Liver (tissue), 9 donors: Measurements from ENCODE around the gene ITPRID2. TPM values are rescaled to one million over a fixed set of nuclear protein-coding genes. Genes with fewer than 3 reads are reported as not detected.

ENCODE experiments used
- DNase-seq: peaks from one replicate; pipeline ENCODE4 v3.0.0-alpha.2; 2017; ENCODE audit warnings: low spot score
- H3K27ac ChIP-seq, 2 donors: one replicate each; pipeline ENCODE4 v1.7.0; 2013; ENCODE audit warnings: inconsistent platforms in 2 of 2, low read length in 2 of 2, control low read depth in 1 of 2, low read depth in 1 of 2, mild to moderate bottlenecking in 1 of 2
- H3K27me3 ChIP-seq, 4 donors: one replicate each; pipeline versions ENCODE4 v1.6.1 to v1.7.0; 2013; ENCODE audit warnings: low read length in 3 of 4, inconsistent platforms in 1 of 4, mild to moderate bottlenecking in 1 of 4, moderate library complexity in 1 of 4; ENCODE audit not compliant: control insufficient read depth in 4 of 4, insufficient read depth in 4 of 4
- H3K36me3 ChIP-seq, 4 donors: one replicate each; pipeline versions ENCODE4 v1.6.1 to v1.7.0; 2013; ENCODE audit warnings: low read length in 3 of 4, mild to moderate bottlenecking in 3 of 4, low read depth in 1 of 4, moderate library complexity in 1 of 4; ENCODE audit not compliant: control insufficient read depth in 4 of 4, insufficient read depth in 3 of 4
- H3K4me1 ChIP-seq, 4 donors: one replicate each; pipeline versions ENCODE4 v1.6.1 to v1.7.0; 2013; ENCODE audit warnings: low read length in 3 of 4, mild to moderate bottlenecking in 3 of 4, moderate library complexity in 1 of 4; ENCODE audit not compliant: control insufficient read depth in 4 of 4, insufficient read depth in 4 of 4
- H3K4me3 ChIP-seq, 3 donors: one replicate each; pipeline versions ENCODE4 v1.6.1 to v1.7.0; 2013; ENCODE audit warnings: low read length in 3 of 3, control low read depth in 1 of 3, low read depth in 1 of 3, mild to moderate bottlenecking in 1 of 3
- H3K9ac ChIP-seq, 2 donors: one replicate each; pipeline ENCODE4 v1.7.0; 2013; ENCODE audit warnings: low read length in 2 of 2, mild to moderate bottlenecking in 2 of 2, moderate library complexity in 2 of 2, control low read depth in 1 of 2, low read depth in 1 of 2
- H3K9me3 ChIP-seq, 4 donors: one replicate each; pipeline versions ENCODE4 v1.6.1 to v1.7.0; 2013; ENCODE audit warnings: low read length in 3 of 4; ENCODE audit not compliant: control insufficient read depth in 4 of 4
- EGR1 ChIP-seq, 2 donors: IDR thresholded peaks; 2 replicates each; pipeline ENCODE4 v1.6.1; 2016 to 2018; ENCODE audit warnings: antibody characterized with exemption in 2 of 2, low read depth in 2 of 2
- FOXA1 ChIP-seq: IDR thresholded peaks from 2 replicates; pipeline ENCODE4 v1.6.1; 2016; ENCODE audit warnings: antibody characterized with exemption
- FOXA2 ChIP-seq: IDR thresholded peaks from 2 replicates; pipeline ENCODE4 v1.6.1; 2016; ENCODE audit warnings: antibody characterized with exemption
- HNF4A ChIP-seq, 2 donors: conservative IDR thresholded peaks; 2 replicates each; pipeline ENCODE4 v1.6.1; 2016; ENCODE audit warnings: antibody characterized with exemption in 2 of 2, mild to moderate bottlenecking in 2 of 2
- RAD21 ChIP-seq, 2 donors: IDR thresholded peaks; 2 replicates each; pipeline ENCODE4 v1.6.1; 2016; ENCODE audit warnings: antibody characterized with exemption in 2 of 2, mild to moderate bottlenecking in 2 of 2
- REST ChIP-seq: IDR thresholded peaks from 2 replicates; pipeline ENCODE4 v1.6.1; 2016; ENCODE audit warnings: antibody characterized with exemption, mild to moderate bottlenecking
- TAF1 ChIP-seq: conservative IDR thresholded peaks from 2 replicates; pipeline ENCODE4 v1.6.1; 2016; ENCODE audit warnings: antibody characterized with exemption, mild to moderate bottlenecking
- YY1 ChIP-seq: IDR thresholded peaks from 2 replicates; pipeline ENCODE4 v1.6.1; 2016; ENCODE audit warnings: antibody characterized with exemption, mild to moderate bottlenecking
- WGBS: extraction: QIAGEN DNeasy Blood & Tissue Kit; methylation state at CpG from one replicate; pipeline ENCODE4 v1.1.7; 2013; 5-methylcytosine and 5-hydroxymethylcytosine counted together
- polyA plus RNA-seq, 2 donors: library from polyadenylated mRNA; stranded (reverse) in 1 of 2; unstranded in 1 of 2; fragments of 200-250 nt in 1 of 2; fragments of >200 nt in 1 of 2; fragmentation: Nextera tagmentation in 1 of 2; extraction: Ambion mirVana in 1 of 2; gene quantifications; one replicate each; pipeline versions ENCODE4 v1.2.1 to v1.2.3, GENCODE V29; 2013 to 2015
- total RNA-seq, 2 donors: library from RNA; depleted of rRNA; stranded (reverse); fragments of >200 nt; gene quantifications; one replicate each; pipeline ENCODE4 v1.2.3, GENCODE V29; 2014
- TF ChIP-seq, protein P1 (sequence below): IDR thresholded peaks from 2 replicates; pipeline ENCODE4 v1.6.1; 2016; ENCODE audit warnings: antibody characterized with exemption
- TF ChIP-seq, protein P2 (sequence below): IDR thresholded peaks from 2 replicates; pipeline ENCODE4 v1.6.1; 2016; ENCODE audit warnings: antibody characterized with exemption
- TF ChIP-seq, protein P3 (sequence below): IDR thresholded peaks from 2 replicates; pipeline ENCODE4 v1.6.1; 2016; ENCODE audit warnings: antibody characterized with exemption
- donor health status: healthy.
- donor health status: healthy.
- donor health status: healthy.
- donor health status: healthy.
- donor health status: healthy.

The ITPRID2 gene
- total and polyA plus RNA-seq, 4 donors = 31.2 to 145 (median 55.1) TPM

DNA sequence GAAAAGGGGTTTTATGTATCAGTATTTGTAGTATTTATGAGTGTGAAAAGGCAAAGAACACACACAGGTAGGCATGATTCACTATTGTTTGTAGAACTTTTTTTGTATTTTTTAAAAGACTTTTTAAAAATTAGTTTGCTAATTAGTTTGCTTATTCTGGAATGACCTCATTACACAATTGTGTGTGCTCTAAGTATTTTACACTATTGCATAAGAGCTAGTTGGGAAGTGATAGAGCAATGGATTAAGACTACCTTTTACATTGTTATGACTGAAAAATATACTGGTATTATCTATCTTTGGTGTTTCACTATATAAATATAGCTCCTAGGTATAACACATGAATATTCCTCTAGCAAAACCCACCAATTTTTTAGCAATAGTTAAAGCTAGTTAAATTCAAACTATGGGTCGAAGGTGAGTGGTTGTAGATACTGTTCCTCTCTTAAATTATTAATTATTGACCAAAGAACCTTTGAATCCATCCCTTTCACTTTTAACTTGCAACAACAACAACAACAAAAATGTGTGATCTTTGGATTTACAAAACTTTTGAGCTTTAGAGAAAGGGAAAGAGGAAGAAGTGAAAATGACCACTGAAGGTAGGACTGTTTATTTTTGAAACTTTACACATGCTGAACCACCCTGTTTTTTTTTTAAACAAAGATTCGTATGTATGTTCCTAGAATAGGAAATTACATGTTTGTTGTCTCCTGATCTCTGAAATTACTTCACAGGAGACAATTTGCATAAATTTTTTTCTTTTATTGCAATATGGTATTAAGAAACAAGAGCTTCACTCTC, 18.7 kb downstream of the ITPRID2 start (continued):
- no peak for TF ChIP-seq FOXA1

- Histone ChIP-seq H3K27me3 (no peaks in the 10 kb centered on the region), H3K4me1 (peaks cover 2 to 28% (median 22%) of the 10 kb centered on the region in 4 donors), H3K27ac (peak overlapping the region in 1 of 2 donors; percentile 59), H3K36me3 (peaks cover 10 to 32% (median 21%) of the 10 kb centered on the region in 4 donors), H3K9ac (peak overlapping the region; percentile 75 to 84), H3K4me3 (peak overlapping the region in 2 of 3 donors; percentile 53 to 78), H3K9me3 (no peaks in the 10 kb centered on the region)
- DNase-seq = no peak
- TF ChIP-seq YY1 = no peak
- TF ChIP-seq HNF4A (conservative IDR thresholded peaks at IDR 0.05) = peak; percentile 16 to 30
- TF ChIP-seq RAD21 (IDR thresholded peaks at IDR 0.05) = peak in 1 of 2 donors; percentile 14
- TF ChIP-seq TAF1 = no peak
- no peak for TF ChIP-seq EGR1 (IDR thresholded peaks at IDR 0.05; ENCODE audit: low read depth in 2 of 2)
- TF ChIP-seq, protein P1, sequence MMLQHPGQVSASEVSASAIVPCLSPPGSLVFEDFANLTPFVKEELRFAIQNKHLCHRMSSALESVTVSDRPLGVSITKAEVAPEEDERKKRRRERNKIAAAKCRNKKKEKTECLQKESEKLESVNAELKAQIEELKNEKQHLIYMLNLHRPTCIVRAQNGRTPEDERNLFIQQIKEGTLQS = no peak
- TF ChIP-seq, protein P2, sequence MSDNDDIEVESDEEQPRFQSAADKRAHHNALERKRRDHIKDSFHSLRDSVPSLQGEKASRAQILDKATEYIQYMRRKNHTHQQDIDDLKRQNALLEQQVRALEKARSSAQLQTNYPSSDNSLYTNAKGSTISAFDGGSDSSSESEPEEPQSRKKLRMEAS = no peak
- WGBS = 19% methylated on average over 2 of the region's 2 CpGs
Observed at GRCh38 chr2:181911830-181912229, 20.3 kb downstream of the ITPRID2 start.

DNA sequence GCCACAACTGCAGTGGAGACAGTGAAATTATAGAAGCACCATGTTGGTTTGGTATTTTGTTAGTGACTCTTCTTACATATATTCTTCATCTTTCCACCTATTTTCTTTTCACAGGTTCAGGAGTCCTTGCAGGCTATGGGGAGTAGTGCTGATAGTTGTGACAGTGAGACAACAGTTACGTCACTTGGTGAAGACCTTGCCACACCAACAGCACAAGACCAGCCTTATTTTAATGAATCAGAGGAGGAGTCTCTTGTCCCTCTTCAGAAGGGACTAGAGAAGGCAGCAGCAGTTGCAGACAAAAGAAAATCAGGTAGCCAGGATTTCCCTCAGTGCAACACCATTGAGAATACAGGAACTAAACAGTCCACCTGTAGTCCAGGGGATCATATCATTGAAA, 23.6 kb downstream of the ITPRID2 start:
- 72% methylated on average over 1 of the region's 1 CpG for WGBS
- no peak for DNase-seq
- Histone ChIP-seq H3K27me3 (no peaks in the 10 kb centered on the region), H3K4me1 (peaks cover 5 to 40% (median 19%) of the 10 kb centered on the region in 4 donors), H3K36me3 (peaks cover 10 to 39% (median 28%) of the 10 kb centered on the region in 4 donors), H3K27ac (peak overlapping the region in 1 of 2 donors; percentile 5), H3K9ac (no peak overlapping the region), H3K9me3 (no peaks in the 10 kb centered on the region), H3K4me3 (no peak overlapping the region)
- TF ChIP-seq, protein P3, sequence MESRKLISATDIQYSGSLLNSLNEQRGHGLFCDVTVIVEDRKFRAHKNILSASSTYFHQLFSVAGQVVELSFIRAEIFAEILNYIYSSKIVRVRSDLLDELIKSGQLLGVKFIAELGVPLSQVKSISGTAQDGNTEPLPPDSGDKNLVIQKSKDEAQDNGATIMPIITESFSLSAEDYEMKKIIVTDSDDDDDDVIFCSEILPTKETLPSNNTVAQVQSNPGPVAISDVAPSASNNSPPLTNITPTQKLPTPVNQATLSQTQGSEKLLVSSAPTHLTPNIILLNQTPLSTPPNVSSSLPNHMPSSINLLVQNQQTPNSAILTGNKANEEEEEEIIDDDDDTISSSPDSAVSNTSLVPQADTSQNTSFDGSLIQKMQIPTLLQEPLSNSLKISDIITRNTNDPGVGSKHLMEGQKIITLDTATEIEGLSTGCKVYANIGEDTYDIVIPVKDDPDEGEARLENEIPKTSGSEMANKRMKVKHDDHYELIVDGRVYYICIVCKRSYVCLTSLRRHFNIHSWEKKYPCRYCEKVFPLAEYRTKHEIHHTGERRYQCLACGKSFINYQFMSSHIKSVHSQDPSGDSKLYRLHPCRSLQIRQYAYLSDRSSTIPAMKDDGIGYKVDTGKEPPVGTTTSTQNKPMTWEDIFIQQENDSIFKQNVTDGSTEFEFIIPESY = no peak
- TF ChIP-seq HNF4A (conservative IDR thresholded peaks at IDR 0.05) (no peak), FOXA2 (no peak), REST (no peak)
